Transverse colon (tissue), 4 donors: ENCODE results near the gene TULP1. TPM values are rescaled to one million over a fixed set of nuclear protein-coding genes. Genes with fewer than 3 reads are reported as not detected.

Source experiments
- DNase-seq: peaks from one replicate; pipeline ENCODE4 v3.0.0-alpha.2; 2019
- H3K27ac ChIP-seq, 4 donors: fragments of 200-600 bp; sonication (generic); 2 replicates each; pipeline ENCODE4 v1.5.1; 2016 to 2018; ENCODE audit warnings: inconsistent platforms in 4 of 4
- H3K27me3 ChIP-seq: fragments of 200-600 bp; sonication (generic); 2 replicates; pipeline ENCODE4 v1.5.1; 2017; ENCODE audit warnings: inconsistent platforms
- H3K36me3 ChIP-seq, 4 donors: fragments of 200-600 bp; sonication (generic); 2 replicates each; pipeline ENCODE4 v1.5.1; 2017 to 2019; ENCODE audit warnings: inconsistent platforms in 4 of 4
- H3K4me1 ChIP-seq, 4 donors: fragments of 200-600 bp; sonication (generic); 2 replicates each; pipeline ENCODE4 v1.5.1; 2017 to 2020; ENCODE audit warnings: inconsistent platforms in 4 of 4
- H3K4me3 ChIP-seq, 4 donors: fragments of 200-600 bp; sonication (generic); 1 replicate in 1 of 4; 2 replicates in 3 of 4; pipeline versions ENCODE4 v1.5.1 to v1.6.1; 2017 to 2019; ENCODE audit warnings: inconsistent platforms in 4 of 4
- H3K9me3 ChIP-seq, 2 donors: fragments of 200-600 bp; sonication (generic); 2 replicates each; pipeline ENCODE4 v1.5.1; 2017 to 2019; ENCODE audit warnings: inconsistent platforms in 2 of 2
- EP300 ChIP-seq: sonication (generic); formaldehyde crosslinking; IDR thresholded peaks from one replicate; pipeline ENCODE4 v1.6.1; 2017; ENCODE audit warnings: antibody characterized with exemption, low read depth
- POLR2A ChIP-seq: fragments of 450-650 bp; IDR thresholded peaks from one replicate; pipeline ENCODE4 v1.6.1; 2016; ENCODE audit warnings: antibody characterized with exemption, mild to moderate bottlenecking, moderate library complexity
- POLR2AphosphoS5 ChIP-seq, 3 donors: sonication (generic); formaldehyde crosslinking; IDR thresholded peaks; one replicate each; pipeline ENCODE4 v1.6.1; 2016; ENCODE audit warnings: antibody characterized with exemption in 3 of 3
- WGBS, 2 donors: methylation state at CpG; one replicate each; pipeline ENCODE4 v1.1.5; 2018; ENCODE audit warnings: low coverage in 1 of 2; 5-methylcytosine and 5-hydroxymethylcytosine counted together
- in situ Hi-C, 4 donors: fragments of 200-750 bp; cut with MboI; loops; one replicate each; pipeline versions ENCODE4 v1.15.0 to v1.15.1; 2017; ENCODE audit warnings: low sequenced_read_pairs in 3 of 4, low pct_ligation_motif_present in 1 of 4, low pct_unique_long_range_greater_than_20kb in 1 of 4
- intact Hi-C: fragments of 100-400 bp; cut with DNase I; formaldehyde crosslinking; loops from one replicate; pipeline ENCODE4 v1.15.1; 2023; ENCODE audit warnings: low total_unique reads
- total RNA-seq, 4 donors: library from RNA; depleted of rRNA; stranded (reverse); fragments of >200 nt; gene quantifications; one replicate each; pipeline ENCODE4 v1.1.0, GENCODE V29; 2016
- TF ChIP-seq, protein P1 (sequence below), 5 experiments: fragments of 200-600 bp in 3 of 5; fragments of 450-650 bp in 2 of 5; sonication (generic) in 3 of 5; IDR thresholded peaks; 1 replicate in 2 of 5; 2 replicates in 3 of 5; pipeline ENCODE4 v1.5.1; 2016 to 2017; ENCODE audit warnings: antibody characterized with exemption in 5 of 5, inconsistent platforms in 3 of 5, mild to moderate bottlenecking in 2 of 5, moderate library complexity in 1 of 5

TULP1 gene
- total RNA-seq: not detected

DNA sequence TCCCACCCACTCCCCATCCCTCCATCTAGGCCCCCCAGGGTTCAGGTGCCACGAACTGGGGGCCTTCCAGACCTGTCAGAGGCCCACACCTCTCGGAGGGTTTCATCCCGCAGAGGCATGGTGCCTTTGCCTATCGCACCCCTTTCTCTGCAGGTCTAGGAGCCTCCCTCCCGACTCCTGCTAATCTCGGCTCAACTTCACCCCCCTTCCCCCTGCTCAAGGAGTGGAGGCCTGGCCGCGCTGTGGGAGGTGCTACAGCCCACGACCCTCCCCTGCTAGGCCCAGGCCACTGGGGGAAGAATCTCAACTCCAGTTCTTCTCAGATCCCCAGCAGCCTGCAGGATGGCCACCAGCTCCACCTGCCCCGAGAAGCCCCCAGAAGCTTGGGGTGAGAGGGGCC is at the start of gene TULP1:
TULP1 (minus strand) TSS at position 157 of the 400 bp plus-strand sequence; CDS start at position 119, 38 bp downstream.
- H3K27ac ChIP-seq: no peak within 1 kb of the TSS
- no peaks in the 10 kb centered on the region for H3K36me3 ChIP-seq
- peaks cover 0 to 7% (median 3%) of the 10 kb centered on the region in 4 donors for H3K4me1 ChIP-seq
- no peak for DNase-seq
- H3K27me3 ChIP-seq: peaks cover 50% of the 10 kb centered on the region
- intact Hi-C loops (loop anchor here (5.0 kb wide), 1 partner anchor 50 kb away; no protein-coding TSS in a partner anchor), in situ Hi-C loops (no loop called here)
- 83 to 84% methylated on average over 1 to 10 of the region's 10 CpGs for WGBS, 2 donors
- TF ChIP-seq, protein P1, sequence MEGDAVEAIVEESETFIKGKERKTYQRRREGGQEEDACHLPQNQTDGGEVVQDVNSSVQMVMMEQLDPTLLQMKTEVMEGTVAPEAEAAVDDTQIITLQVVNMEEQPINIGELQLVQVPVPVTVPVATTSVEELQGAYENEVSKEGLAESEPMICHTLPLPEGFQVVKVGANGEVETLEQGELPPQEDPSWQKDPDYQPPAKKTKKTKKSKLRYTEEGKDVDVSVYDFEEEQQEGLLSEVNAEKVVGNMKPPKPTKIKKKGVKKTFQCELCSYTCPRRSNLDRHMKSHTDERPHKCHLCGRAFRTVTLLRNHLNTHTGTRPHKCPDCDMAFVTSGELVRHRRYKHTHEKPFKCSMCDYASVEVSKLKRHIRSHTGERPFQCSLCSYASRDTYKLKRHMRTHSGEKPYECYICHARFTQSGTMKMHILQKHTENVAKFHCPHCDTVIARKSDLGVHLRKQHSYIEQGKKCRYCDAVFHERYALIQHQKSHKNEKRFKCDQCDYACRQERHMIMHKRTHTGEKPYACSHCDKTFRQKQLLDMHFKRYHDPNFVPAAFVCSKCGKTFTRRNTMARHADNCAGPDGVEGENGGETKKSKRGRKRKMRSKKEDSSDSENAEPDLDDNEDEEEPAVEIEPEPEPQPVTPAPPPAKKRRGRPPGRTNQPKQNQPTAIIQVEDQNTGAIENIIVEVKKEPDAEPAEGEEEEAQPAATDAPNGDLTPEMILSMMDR (IDR thresholded peaks at IDR 0.05): no peak
- TF ChIP-seq POLR2AphosphoS5 (IDR thresholded peaks at IDR 0.05) (no peak), EP300 (no peak), POLR2A (no peak)
- peak within 1 kb of the TSS in 1 of 4 donors; percentile 30 for H3K4me3 ChIP-seq
- no peaks in the 10 kb centered on the region for H3K9me3 ChIP-seq

- in situ Hi-C loops: no loop called here
- Histone ChIP-seq H3K27me3 (peaks cover 24% of the 10 kb centered on the region), H3K27ac (no peak overlapping the region), H3K36me3 (no peaks in the 10 kb centered on the region), H3K4me3 (no peak overlapping the region), H3K9me3 (no peaks in the 10 kb centered on the region), H3K4me1 (no peaks in the 10 kb centered on the region)
- DNase-seq: no peak
- TF ChIP-seq POLR2A: no peak
- no peak for TF ChIP-seq POLR2AphosphoS5 (IDR thresholded peaks at IDR 0.05)
- TF ChIP-seq EP300: no peak
- TF ChIP-seq, protein P1 (IDR thresholded peaks at IDR 0.05): no peak
- 56 to 74% methylated on average over 3 to 11 of the region's 11 CpGs for WGBS, 2 donors
- intact Hi-C loops: loop anchor here (5.0 kb wide), 1 partner anchor 50 kb away; the partner anchor contains the start of gene TULP1
These were observed 49.4 kb upstream of the TULP1 start for GRCh38 chr6:35562060-35562459.

DNA sequence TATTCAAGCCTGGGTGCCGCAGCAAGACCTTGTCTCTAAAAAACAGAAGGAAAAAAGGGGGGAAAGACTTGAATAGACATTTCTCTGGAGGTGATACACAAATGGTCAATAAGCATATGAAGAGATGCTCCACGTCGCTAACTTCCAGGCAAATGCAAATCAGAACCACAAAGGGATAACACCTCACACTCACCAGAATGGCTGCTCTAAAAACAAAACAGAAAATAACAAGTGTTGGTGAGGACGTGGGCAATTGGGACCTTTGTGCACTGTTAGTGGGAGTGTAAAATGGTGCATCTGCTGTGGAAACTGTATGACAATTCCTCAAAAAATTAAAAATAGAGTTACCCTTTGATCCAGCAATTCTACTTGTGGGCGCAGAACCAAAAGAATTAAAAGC is 48.4 kb upstream of the TULP1 start:
- in situ Hi-C loops: no loop called here

GRCh38 chr6:35558571-35558970 is 45.9 kb upstream of the TULP1 start:
- TF ChIP-seq EP300: no peak
- no peak for TF ChIP-seq POLR2AphosphoS5 (IDR thresholded peaks at IDR 0.05)
- TF ChIP-seq, protein P1 (IDR thresholded peaks at IDR 0.05): no peak
- no peak for TF ChIP-seq POLR2A
- peaks cover under 1% of the 10 kb centered on the region for H3K27me3 ChIP-seq
- intact Hi-C loops (no loop called here), in situ Hi-C loops (no loop called here)
- H3K4me1 ChIP-seq: no peaks in the 10 kb centered on the region
- H3K36me3 ChIP-seq: no peaks in the 10 kb centered on the region
- no peak overlapping the region for H3K4me3 ChIP-seq
- no peaks in the 10 kb centered on the region for H3K9me3 ChIP-seq
- H3K27ac ChIP-seq: no peak overlapping the region
- DNase-seq: no peak
- 77 to 85% methylated on average over 6 to 12 of the region's 12 CpGs for WGBS, 2 donors

More for the DNA sequence above, 48.4 kb upstream of the TULP1 start:
- intact Hi-C loops: loop anchor here (5.0 kb wide), 1 partner anchor 49 kb away; the partner anchor contains the start of gene TULP1
- Histone ChIP-seq H3K27me3 (peaks cover 24% of the 10 kb centered on the region), H3K36me3 (no peaks in the 10 kb centered on the region), H3K27ac (no peak overlapping the region), H3K9me3 (no peaks in the 10 kb centered on the region), H3K4me1 (no peaks in the 10 kb centered on the region), H3K4me3 (no peak overlapping the region)
- no peak for DNase-seq
- TF ChIP-seq POLR2AphosphoS5 (IDR thresholded peaks at IDR 0.05) (no peak), POLR2A (no peak), EP300 (no peak)
- TF ChIP-seq, protein P1 (IDR thresholded peaks at IDR 0.05): no peak
- WGBS, 2 donors: 69 to 86% methylated on average over 1 to 5 of the region's 5 CpGs
